NT2/D1 (cell line): Measurements from ENCODE around the gene DSTN.

ENCODE experiments used
- DNase-seq: peaks from one replicate; pipeline ENCODE4 v3.0.0-alpha.2; 2011; ENCODE audit warnings: low read depth, low spot score
- H3K27me3 ChIP-seq: 2 replicates; pipeline ENCODE4 v1.6.0; 2011; ENCODE audit warnings: mild to moderate bottlenecking; ENCODE audit not compliant: insufficient read length, insufficient read depth
- H3K36me3 ChIP-seq: 2 replicates; pipeline ENCODE4 v1.6.1; 2011; ENCODE audit warnings: mild to moderate bottlenecking, low read length, mixed read lengths; ENCODE audit not compliant: insufficient read depth, insufficient read length
- H3K4me1 ChIP-seq: 2 replicates; pipeline ENCODE4 v1.5.1; 2011; ENCODE audit not compliant: insufficient read depth, insufficient read length
- H3K4me3 ChIP-seq: 2 replicates; pipeline ENCODE4 v1.5.1; 2011; ENCODE audit warnings: low read depth; ENCODE audit not compliant: insufficient read length
- H3K9ac ChIP-seq: 2 replicates; pipeline ENCODE4 v1.6.0; 2011; ENCODE audit warnings: low read depth; ENCODE audit not compliant: insufficient read length
- H3K9me3 ChIP-seq: 2 replicates; pipeline ENCODE4 v1.5.1; 2011; ENCODE audit warnings: mild to moderate bottlenecking, low read length; ENCODE audit not compliant: insufficient read depth
- SUZ12 ChIP-seq: IDR thresholded peaks from 2 replicates; pipeline ENCODE4 v1.6.1; 2011; ENCODE audit not compliant: insufficient read length, insufficient read depth; ENCODE audit errors: extremely low read depth
- YY1 ChIP-seq: IDR thresholded peaks from 2 replicates; pipeline ENCODE4 v1.6.1; 2011; ENCODE audit not compliant: insufficient read length, insufficient read depth
- ZNF274 ChIP-seq: IDR thresholded peaks from 2 replicates; pipeline ENCODE4 v1.6.1; 2011; ENCODE audit warnings: mild to moderate bottlenecking, low read depth, low read length

DSTN gene

GRCh38 chr20:17622851-17623508 lies 53.1 kb downstream of the DSTN start:
- Histone ChIP-seq H3K9ac (no peak overlapping the region), H3K36me3 (peaks cover 98% of the 10 kb centered on the region), H3K4me1 (peaks cover 4% of the 10 kb centered on the region), H3K9me3 (no peaks in the 10 kb centered on the region), H3K4me3 (no peak overlapping the region), H3K27me3 (no peaks in the 10 kb centered on the region)
- TF ChIP-seq SUZ12 = no peak
- no peak for TF ChIP-seq ZNF274
- no peak for TF ChIP-seq YY1
- no peak for DNase-seq

GRCh38 chr20:17624070-17624469 lies 54.2 kb downstream of the DSTN start:
- no peak for DNase-seq
- no peak overlapping the region for H3K4me3 ChIP-seq
- H3K27me3 ChIP-seq = no peaks in the 10 kb centered on the region
- H3K36me3 ChIP-seq = peaks cover 98% of the 10 kb centered on the region
- H3K9ac ChIP-seq = no peak overlapping the region
- H3K4me1 ChIP-seq = peaks cover 4% of the 10 kb centered on the region
- TF ChIP-seq YY1 (no peak), ZNF274 (no peak), SUZ12 (no peak)
- H3K9me3 ChIP-seq = no peaks in the 10 kb centered on the region

GRCh38 chr20:17624551-17625245 lies 54.8 kb downstream of the DSTN start:
- Histone ChIP-seq H3K36me3 (peaks cover 98% of the 10 kb centered on the region), H3K27me3 (no peaks in the 10 kb centered on the region), H3K4me3 (no peak overlapping the region), H3K9me3 (no peaks in the 10 kb centered on the region), H3K9ac (no peak overlapping the region), H3K4me1 (no peaks in the 10 kb centered on the region)
- TF ChIP-seq ZNF274 (no peak), YY1 (no peak), SUZ12 (no peak)
- no peak for DNase-seq

GRCh38 chr20:17625246-17626051 lies 55.6 kb downstream of the DSTN start:
- Histone ChIP-seq H3K36me3 (peaks cover 97% of the 10 kb centered on the region), H3K4me1 (no peaks in the 10 kb centered on the region)
- TF ChIP-seq YY1 = no peak
- no peak for TF ChIP-seq SUZ12
- TF ChIP-seq ZNF274 = no peak

GRCh38 chr20:17626217-17627007 lies 56.5 kb downstream of the DSTN start:
- no peak overlapping the region for H3K4me3 ChIP-seq
- peaks cover 96% of the 10 kb centered on the region for H3K36me3 ChIP-seq
- DNase-seq = no peak
- no peak for TF ChIP-seq YY1
- TF ChIP-seq ZNF274 = no peak
- no peak for TF ChIP-seq SUZ12
- no peaks in the 10 kb centered on the region for H3K4me1 ChIP-seq
- H3K9me3 ChIP-seq = no peaks in the 10 kb centered on the region
- H3K9ac ChIP-seq = no peak overlapping the region
- no peaks in the 10 kb centered on the region for H3K27me3 ChIP-seq

More at GRCh38 chr20:17625246-17626051, 55.6 kb downstream of the DSTN start:
- no peaks in the 10 kb centered on the region for H3K9me3 ChIP-seq
- no peak for DNase-seq
- no peaks in the 10 kb centered on the region for H3K27me3 ChIP-seq
- H3K9ac ChIP-seq = no peak overlapping the region
- H3K4me3 ChIP-seq = no peak overlapping the region

- TF ChIP-seq ZNF274 (no peak), YY1 (no peak), SUZ12 (no peak)
- H3K9ac ChIP-seq = no peak overlapping the region
- H3K4me3 ChIP-seq = no peak overlapping the region
- DNase-seq = no peak
- no peaks in the 10 kb centered on the region for H3K4me1 ChIP-seq
- no peaks in the 10 kb centered on the region for H3K9me3 ChIP-seq
- H3K27me3 ChIP-seq = no peaks in the 10 kb centered on the region
- peaks cover 97% of the 10 kb centered on the region for H3K36me3 ChIP-seq
Observed at GRCh38 chr20:17627101-17627955, 57.5 kb downstream of the DSTN start.
